HL-60 (cell line): ENCODE data around the gene MKLN1.

ENCODE experiments used
- DNase-seq, 2 experiments: peaks; one replicate each; pipeline ENCODE4 v3.0.0-alpha.2; 2010 to 2020; ENCODE audit warnings: low read depth in 1 of 2, low spot score in 1 of 2
- H3K27ac ChIP-seq: fragments of 250-450 bp; sonication (Bioruptor Pico); replicated peaks from 2 replicates; pipeline ENCODE4 v1.5.1; 2020; ENCODE audit warnings: mild to moderate bottlenecking, moderate library complexity
- H3K27me3 ChIP-seq: fragments of 250-450 bp; sonication (Bioruptor Pico); 2 replicates; pipeline ENCODE4 v1.5.1; 2021; ENCODE audit warnings: mild to moderate bottlenecking, moderate library complexity; ENCODE audit not compliant: insufficient read depth, poor library complexity, severe bottlenecking
- H3K4me3 ChIP-seq: replicated peaks from 2 replicates; pipeline ENCODE4 v1.5.1; 2011; ENCODE audit warnings: mild to moderate bottlenecking, control low read depth, low read length; ENCODE audit not compliant: insufficient read depth
- GABPA ChIP-seq: IDR thresholded peaks from 2 replicates; pipeline ENCODE4 v1.6.1; 2012; ENCODE audit warnings: low read depth
- POLR2AphosphoS5 ChIP-seq: IDR thresholded peaks from 2 replicates; pipeline ENCODE4 v1.6.1; 2012; ENCODE audit warnings: low read depth
- SPI1 ChIP-seq: IDR thresholded peaks from 2 replicates; pipeline ENCODE4 v1.6.1; 2012; ENCODE audit warnings: low read depth, mild to moderate bottlenecking, borderline replicate concordance
- TF ChIP-seq, protein P1 (sequence below): IDR thresholded peaks from 2 replicates; pipeline ENCODE4 v1.6.1; 2012; ENCODE audit warnings: low read depth; ENCODE audit not compliant: insufficient replicate concordance
- TF ChIP-seq, protein P2 (sequence below): IDR thresholded peaks from one replicate; pipeline ENCODE4 v1.5.1; 2011; ENCODE audit warnings: low read length, control low read depth, inconsistent platforms; ENCODE audit not compliant: insufficient read depth

Gene MKLN1

DNA sequence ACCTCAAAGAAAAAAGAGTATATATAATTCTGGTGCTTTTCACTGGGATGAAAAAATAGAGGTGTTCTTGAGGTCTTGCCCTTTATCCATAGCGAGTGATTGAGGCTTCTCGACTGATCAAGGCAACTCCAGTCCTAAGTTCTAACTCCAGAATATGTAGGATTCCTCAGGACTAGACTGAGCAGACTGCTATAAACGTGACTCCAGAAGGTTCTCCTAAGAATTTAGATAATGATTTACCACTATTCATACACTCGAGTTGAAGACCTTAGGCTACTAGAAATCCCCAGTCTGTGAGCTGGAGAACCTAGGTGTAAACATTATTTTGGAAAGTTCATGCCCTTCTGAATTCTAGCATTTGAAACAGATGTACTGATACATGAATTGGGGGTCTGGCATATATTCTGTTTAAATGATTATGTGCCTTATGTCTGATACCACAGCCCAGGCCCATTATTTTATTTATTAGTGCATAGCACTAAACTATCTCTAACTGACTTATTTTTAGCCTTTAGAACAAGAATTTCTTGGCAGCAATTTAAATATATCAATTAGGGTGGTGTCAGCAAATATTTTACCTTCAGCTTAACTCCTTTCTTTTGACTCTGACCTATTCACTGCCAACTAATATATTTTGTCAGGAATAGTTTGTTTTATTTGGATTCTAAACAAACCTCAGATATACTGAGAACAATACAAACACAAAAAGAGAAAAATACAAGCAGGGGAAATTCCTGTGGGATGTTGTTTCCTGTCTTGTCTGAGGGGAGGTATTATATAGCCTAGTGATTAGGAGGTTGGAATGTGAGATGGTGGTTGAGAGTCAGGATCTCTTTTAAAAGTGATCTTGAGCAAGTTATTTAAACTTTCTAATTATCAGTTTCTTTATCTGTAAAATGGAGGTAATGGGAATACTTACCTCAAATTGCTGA, 153.0 kb downstream of the MKLN1 start:
- H3K27me3 ChIP-seq, result no peaks in the 10 kb centered on the region
- no peak overlapping the region for H3K4me3 ChIP-seq
- H3K27ac ChIP-seq, result no peak overlapping the region
- DNase-seq, result no peak
- no peak for TF ChIP-seq SPI1
- TF ChIP-seq, protein P1, sequence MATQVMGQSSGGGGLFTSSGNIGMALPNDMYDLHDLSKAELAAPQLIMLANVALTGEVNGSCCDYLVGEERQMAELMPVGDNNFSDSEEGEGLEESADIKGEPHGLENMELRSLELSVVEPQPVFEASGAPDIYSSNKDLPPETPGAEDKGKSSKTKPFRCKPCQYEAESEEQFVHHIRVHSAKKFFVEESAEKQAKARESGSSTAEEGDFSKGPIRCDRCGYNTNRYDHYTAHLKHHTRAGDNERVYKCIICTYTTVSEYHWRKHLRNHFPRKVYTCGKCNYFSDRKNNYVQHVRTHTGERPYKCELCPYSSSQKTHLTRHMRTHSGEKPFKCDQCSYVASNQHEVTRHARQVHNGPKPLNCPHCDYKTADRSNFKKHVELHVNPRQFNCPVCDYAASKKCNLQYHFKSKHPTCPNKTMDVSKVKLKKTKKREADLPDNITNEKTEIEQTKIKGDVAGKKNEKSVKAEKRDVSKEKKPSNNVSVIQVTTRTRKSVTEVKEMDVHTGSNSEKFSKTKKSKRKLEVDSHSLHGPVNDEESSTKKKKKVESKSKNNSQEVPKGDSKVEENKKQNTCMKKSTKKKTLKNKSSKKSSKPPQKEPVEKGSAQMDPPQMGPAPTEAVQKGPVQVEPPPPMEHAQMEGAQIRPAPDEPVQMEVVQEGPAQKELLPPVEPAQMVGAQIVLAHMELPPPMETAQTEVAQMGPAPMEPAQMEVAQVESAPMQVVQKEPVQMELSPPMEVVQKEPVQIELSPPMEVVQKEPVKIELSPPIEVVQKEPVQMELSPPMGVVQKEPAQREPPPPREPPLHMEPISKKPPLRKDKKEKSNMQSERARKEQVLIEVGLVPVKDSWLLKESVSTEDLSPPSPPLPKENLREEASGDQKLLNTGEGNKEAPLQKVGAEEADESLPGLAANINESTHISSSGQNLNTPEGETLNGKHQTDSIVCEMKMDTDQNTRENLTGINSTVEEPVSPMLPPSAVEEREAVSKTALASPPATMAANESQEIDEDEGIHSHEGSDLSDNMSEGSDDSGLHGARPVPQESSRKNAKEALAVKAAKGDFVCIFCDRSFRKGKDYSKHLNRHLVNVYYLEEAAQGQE, result no peak

DNA sequence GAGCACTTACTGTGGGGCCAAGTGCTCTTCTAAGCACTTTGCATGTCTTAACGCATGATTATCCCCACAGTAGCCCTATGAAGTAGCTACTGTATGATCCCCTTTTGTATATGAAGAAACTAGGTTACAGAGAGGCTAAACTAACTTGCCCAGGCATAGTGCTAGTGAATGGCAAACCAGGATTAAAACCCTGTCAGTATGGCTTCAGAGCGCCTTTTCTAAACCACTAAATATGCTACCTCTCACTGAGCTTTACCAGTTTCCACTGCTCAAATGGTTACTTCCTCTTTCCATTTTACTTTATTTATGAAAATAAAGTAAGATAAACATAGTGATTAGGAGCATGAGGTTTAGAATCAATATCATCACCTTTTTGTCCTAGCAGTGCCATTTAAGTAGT, 155.1 kb downstream of the MKLN1 start:
- Histone ChIP-seq H3K27ac (no peak overlapping the region), H3K4me3 (no peak overlapping the region), H3K27me3 (no peaks in the 10 kb centered on the region)
- no peak for TF ChIP-seq GABPA
- TF ChIP-seq SPI1, result no peak
- TF ChIP-seq, protein P1, result no peak
- TF ChIP-seq, protein P2, sequence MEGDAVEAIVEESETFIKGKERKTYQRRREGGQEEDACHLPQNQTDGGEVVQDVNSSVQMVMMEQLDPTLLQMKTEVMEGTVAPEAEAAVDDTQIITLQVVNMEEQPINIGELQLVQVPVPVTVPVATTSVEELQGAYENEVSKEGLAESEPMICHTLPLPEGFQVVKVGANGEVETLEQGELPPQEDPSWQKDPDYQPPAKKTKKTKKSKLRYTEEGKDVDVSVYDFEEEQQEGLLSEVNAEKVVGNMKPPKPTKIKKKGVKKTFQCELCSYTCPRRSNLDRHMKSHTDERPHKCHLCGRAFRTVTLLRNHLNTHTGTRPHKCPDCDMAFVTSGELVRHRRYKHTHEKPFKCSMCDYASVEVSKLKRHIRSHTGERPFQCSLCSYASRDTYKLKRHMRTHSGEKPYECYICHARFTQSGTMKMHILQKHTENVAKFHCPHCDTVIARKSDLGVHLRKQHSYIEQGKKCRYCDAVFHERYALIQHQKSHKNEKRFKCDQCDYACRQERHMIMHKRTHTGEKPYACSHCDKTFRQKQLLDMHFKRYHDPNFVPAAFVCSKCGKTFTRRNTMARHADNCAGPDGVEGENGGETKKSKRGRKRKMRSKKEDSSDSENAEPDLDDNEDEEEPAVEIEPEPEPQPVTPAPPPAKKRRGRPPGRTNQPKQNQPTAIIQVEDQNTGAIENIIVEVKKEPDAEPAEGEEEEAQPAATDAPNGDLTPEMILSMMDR, result no peak
- no peak for TF ChIP-seq POLR2AphosphoS5
- DNase-seq, result no peak

DNA sequence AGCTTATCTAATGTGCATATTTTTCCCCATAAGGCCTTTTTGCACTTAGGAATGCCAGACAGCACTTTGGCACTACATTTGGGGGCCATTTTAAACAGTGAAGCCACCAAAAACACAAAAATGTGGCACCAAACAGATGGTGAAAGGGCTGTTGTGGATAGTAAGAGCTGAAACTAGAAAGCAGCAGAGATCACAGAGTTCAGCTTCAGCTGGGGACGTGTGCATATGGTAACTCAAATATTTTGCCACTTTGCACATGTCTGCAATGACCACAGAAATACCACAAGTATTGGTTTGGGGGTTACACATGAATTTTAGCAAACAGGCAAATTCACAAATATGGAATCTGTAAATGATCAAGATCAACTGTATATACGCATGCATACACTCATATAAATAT, 155.9 kb downstream of the MKLN1 start:
- no peak for DNase-seq
- H3K4me3 ChIP-seq, result no peak overlapping the region
- H3K27me3 ChIP-seq, result no peaks in the 10 kb centered on the region
- TF ChIP-seq, protein P2, result no peak
- TF ChIP-seq, protein P1, result no peak
- TF ChIP-seq GABPA, result no peak
- TF ChIP-seq POLR2AphosphoS5, result no peak
- TF ChIP-seq SPI1, result no peak
- no peak overlapping the region for H3K27ac ChIP-seq
